ENCODE results near the gene HNRNPUL1. TPM values are rescaled to one million over a fixed set of nuclear protein-coding genes. Genes with fewer than 3 reads are reported as not detected.
A peak's percentile ranks its signal among the peaks of the same experiment; 100 is the strongest.

Gene HNRNPUL1
- total RNA-seq, 1 donor = 114 TPM

GRCh38 chr19:41294393-41294792 is 30.2 kb downstream of the HNRNPUL1 start:
- peaks cover 49% of the 10 kb centered on the region for H3K79me2 ChIP-seq (ENCODE audit: insufficient read depth, low read length)
- no peaks in the 10 kb centered on the region for H3K27me3 ChIP-seq (ENCODE audit: insufficient read depth, low read length)
- no peak overlapping the region for H3K27ac ChIP-seq (ENCODE audit: low read depth, low read length)
- no peaks in the 10 kb centered on the region for H3K9me3 ChIP-seq (ENCODE audit: low read depth, low read length)
- peaks cover 17% of the 10 kb centered on the region for H4K20me1 ChIP-seq (ENCODE audit: insufficient read depth, low read length)
- H3K4me3 ChIP-seq (ENCODE audit: insufficient read depth, low read length) = no peak overlapping the region
- no peak for TF ChIP-seq CTCF (IDR thresholded peaks at IDR 0.05; ENCODE audit: extremely low read depth, low read depth, low read length)
- no peak overlapping the region for H2AFZ ChIP-seq (ENCODE audit: low read length)
- H3K4me2 ChIP-seq (ENCODE audit: insufficient read depth, low read length) = no peak overlapping the region
- peaks cover 94% of the 10 kb centered on the region for H3K36me3 ChIP-seq (ENCODE audit: insufficient read depth, low read length)
- peaks cover 26% of the 10 kb centered on the region for H3K4me1 ChIP-seq (ENCODE audit: insufficient read depth, low read length)
- DNase-seq (ENCODE audit: insufficient read length, low spot score, missing footprints) = no peak

- no peak for TF ChIP-seq CTCF (IDR thresholded peaks at IDR 0.05; ENCODE audit: extremely low read depth, low read depth, low read length)
- H4K20me1 ChIP-seq (ENCODE audit: insufficient read depth, low read length) = peaks cover 19% of the 10 kb centered on the region
Measured at GRCh38 chr19:41295499-41295898, 31.3 kb downstream of the HNRNPUL1 start.

DNA sequence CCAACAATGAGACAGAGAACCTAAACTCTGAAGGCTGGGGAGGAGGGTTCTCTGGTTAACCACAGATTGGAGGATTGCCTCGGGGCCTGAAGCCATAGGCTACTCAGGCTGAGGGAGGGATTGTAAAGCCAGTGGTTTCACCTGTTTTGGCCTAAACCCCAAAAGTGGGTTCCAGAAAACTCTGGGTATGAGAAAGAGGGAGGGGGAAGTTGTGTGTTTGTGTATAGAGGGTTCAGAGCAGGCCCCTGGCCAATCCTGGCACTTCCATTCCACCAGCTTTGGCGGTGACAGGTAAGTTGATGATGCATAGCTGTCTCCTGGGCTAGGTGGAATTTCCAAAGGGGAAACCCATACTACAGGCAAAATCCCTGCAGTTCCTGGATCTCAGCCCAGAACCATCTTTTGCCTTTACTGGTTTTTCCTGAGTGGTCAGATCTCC is 32.3 kb downstream of the HNRNPUL1 start:
- no peaks in the 10 kb centered on the region for H3K27me3 ChIP-seq (ENCODE audit: insufficient read depth, low read length)
- H3K27ac ChIP-seq (ENCODE audit: low read depth, low read length) = peak overlapping the region; percentile 99
- H3K9me3 ChIP-seq (ENCODE audit: low read depth, low read length) = no peaks in the 10 kb centered on the region
- H4K20me1 ChIP-seq (ENCODE audit: insufficient read depth, low read length) = peaks cover 20% of the 10 kb centered on the region
- peaks cover 34% of the 10 kb centered on the region for H3K4me1 ChIP-seq (ENCODE audit: insufficient read depth, low read length)
- H3K4me3 ChIP-seq (ENCODE audit: insufficient read depth, low read length) = no peak overlapping the region
- H3K36me3 ChIP-seq (ENCODE audit: insufficient read depth, low read length) = peaks cover 92% of the 10 kb centered on the region
- no peak for DNase-seq (ENCODE audit: insufficient read length, low spot score, missing footprints)
- no peak overlapping the region for H3K4me2 ChIP-seq (ENCODE audit: insufficient read depth, low read length)
- H2AFZ ChIP-seq (ENCODE audit: low read length) = no peak overlapping the region
- TF ChIP-seq CTCF (IDR thresholded peaks at IDR 0.05; ENCODE audit: extremely low read depth, low read depth, low read length) = no peak
- H3K79me2 ChIP-seq (ENCODE audit: insufficient read depth, low read length) = peaks cover 50% of the 10 kb centered on the region

More at GRCh38 chr19:41295499-41295898, 31.3 kb downstream of the HNRNPUL1 start:
- Histone ChIP-seq H3K4me2 (ENCODE audit: insufficient read depth, low read length) (no peak overlapping the region), H3K9me3 (ENCODE audit: low read depth, low read length) (no peaks in the 10 kb centered on the region), H3K27ac (ENCODE audit: low read depth, low read length) (peak overlapping the region; percentile 99), H2AFZ (ENCODE audit: low read length) (no peak overlapping the region), H3K4me1 (ENCODE audit: insufficient read depth, low read length) (peaks cover 34% of the 10 kb centered on the region), H3K4me3 (ENCODE audit: insufficient read depth, low read length) (no peak overlapping the region), H3K36me3 (ENCODE audit: insufficient read depth, low read length) (peaks cover 90% of the 10 kb centered on the region), H3K27me3 (ENCODE audit: insufficient read depth, low read length) (no peaks in the 10 kb centered on the region), H3K79me2 (ENCODE audit: insufficient read depth, low read length) (peaks cover 45% of the 10 kb centered on the region)
- no peak for DNase-seq (ENCODE audit: insufficient read length, low spot score, missing footprints)

GRCh38 chr19:41297628-41298347 is 33.6 kb downstream of the HNRNPUL1 start:
- peaks cover 48% of the 10 kb centered on the region for H3K79me2 ChIP-seq (ENCODE audit: insufficient read depth, low read length)
- peak overlapping the region; percentile 99 for H3K27ac ChIP-seq (ENCODE audit: low read depth, low read length)
- H3K4me1 ChIP-seq (ENCODE audit: insufficient read depth, low read length) = peaks cover 34% of the 10 kb centered on the region
- H3K36me3 ChIP-seq (ENCODE audit: insufficient read depth, low read length) = peaks cover 88% of the 10 kb centered on the region
- peak overlapping the region; percentile 37 for H3K4me2 ChIP-seq (ENCODE audit: insufficient read depth, low read length)
- no peak for TF ChIP-seq CTCF (IDR thresholded peaks at IDR 0.05; ENCODE audit: extremely low read depth, low read depth, low read length)
- no peak for DNase-seq (ENCODE audit: insufficient read length, low spot score, missing footprints)
- H3K9me3 ChIP-seq (ENCODE audit: low read depth, low read length) = no peaks in the 10 kb centered on the region
- no peaks in the 10 kb centered on the region for H3K27me3 ChIP-seq (ENCODE audit: insufficient read depth, low read length)
- no peak overlapping the region for H2AFZ ChIP-seq (ENCODE audit: low read length)
- H3K4me3 ChIP-seq (ENCODE audit: insufficient read depth, low read length) = no peak overlapping the region
- peaks cover 20% of the 10 kb centered on the region for H4K20me1 ChIP-seq (ENCODE audit: insufficient read depth, low read length)
